ENCODE measurements around the gene HOOK2.
"Not testable (repeated sequence)": the region's sequence is repeated elsewhere in the genome, so short reads cannot be mapped to it uniquely, and the experiment has no call there.

Gene HOOK2

GRCh38 chr19:12774588-12775555 is at the start of gene HOOK2:
Gene HOOK2, minus strand, starts transcription at chr19:12775552. Its CDS starts 103 bp downstream, at chr19:12775449.
- no peak for DNase-seq

GRCh38 chr19:12821761-12822160 is 46.4 kb upstream of the HOOK2 start:
- DNase-seq, result no peak

- not testable (repeated sequence) for DNase-seq
These were observed 42.5 kb upstream of the HOOK2 start for GRCh38 chr19:12817810-12818209.

GRCh38 chr19:12817188-12817587 is 41.8 kb upstream of the HOOK2 start:
- DNase-seq, result not testable (repeated sequence)

- no peak for DNase-seq
These were observed 39.7 kb upstream of the HOOK2 start for GRCh38 chr19:12815088-12815487.

- DNase-seq, result peak; percentile 81 to 82
These were observed 31.1 kb upstream of the HOOK2 start, which contains the start of gene RNASEH2A for GRCh38 chr19:12806242-12807081. Gene RNASEH2A, plus strand, starts transcription at chr19:12806584. Its CDS starts 90 bp downstream, at chr19:12806674.

GRCh38 chr19:12804051-12804450 is 28.7 kb upstream of the HOOK2 start:
- no peak for DNase-seq

GRCh38 chr19:12802267-12803106 is 27.1 kb upstream of the HOOK2 start:
- no peak for DNase-seq

GRCh38 chr19:12801466-12802266 is 26.3 kb upstream of the HOOK2 start, which contains the start of the genes PRDX2 and THSD8:
Gene PRDX2, minus strand, starts transcription at chr19:12801800. Its CDS starts 539 bp downstream, at chr19:12801261.
Gene THSD8, plus strand, starts transcription at chr19:12802069. Its CDS starts 3 bp downstream, at chr19:12802072.
- peak; percentile 31 to 49 for DNase-seq

GRCh38 chr19:12800923-12801465 is 25.6 kb upstream of the HOOK2 start:
- no peak for DNase-seq

- DNase-seq, result no peak
These were observed 25.1 kb upstream of the HOOK2 start for GRCh38 chr19:12800466-12800770.

- no peak for DNase-seq
These were observed 24.6 kb upstream of the HOOK2 start for GRCh38 chr19:12799742-12800465.

- not testable (repeated sequence) for DNase-seq
These were observed 22.3 kb upstream of the HOOK2 start for GRCh38 chr19:12797607-12798006.

- DNase-seq, result no peak
These were observed 21.8 kb upstream of the HOOK2 start for GRCh38 chr19:12797141-12797587.

- peak; percentile 73 for DNase-seq
These were observed 21.1 kb upstream of the HOOK2 start for GRCh38 chr19:12796146-12797071.

GRCh38 chr19:12794971-12795381 is 19.6 kb upstream of the HOOK2 start:
- no peak for DNase-seq

GRCh38 chr19:12794196-12794941 is 19.0 kb upstream of the HOOK2 start:
- peak; percentile 5 to 15 for DNase-seq

Data from AML-193 (cell line).